H9 (cell line): Measurements from ENCODE around the gene GARNL3. TPM values are rescaled to one million over a fixed set of nuclear protein-coding genes. Genes with fewer than 3 reads are reported as not detected.
A peak's percentile ranks its signal among the peaks of the same experiment; 100 is the strongest.

Experiments used
- DNase-seq: peaks from one replicate; pipeline ENCODE4 v3.0.0-alpha.2; 2017
- H2AFZ ChIP-seq: one replicate; pipeline ENCODE4 v1.6.1; 2013; ENCODE audit warnings: mild to moderate bottlenecking, low read length, control low read depth, moderate library complexity
- H2AK5ac ChIP-seq: 2 replicates; pipeline ENCODE4 v1.6.1; 2013; ENCODE audit warnings: low read length, control low read depth, mixed read lengths; ENCODE audit not compliant: insufficient read length
- H2BK120ac ChIP-seq: one replicate; pipeline ENCODE4 v1.6.1; 2013; ENCODE audit warnings: low read depth, mild to moderate bottlenecking, low read length, control low read depth, inconsistent platforms; ENCODE audit not compliant: poor library complexity, severe bottlenecking
- H2BK12ac ChIP-seq: 2 replicates; pipeline ENCODE4 v1.6.1; 2013; ENCODE audit warnings: low read length, control low read depth, mixed read lengths, low read depth; ENCODE audit not compliant: insufficient read length
- H2BK15ac ChIP-seq: 2 replicates; pipeline ENCODE4 v1.6.1; 2013; ENCODE audit warnings: low read depth, low read length, control low read depth
- H2BK20ac ChIP-seq: one replicate; pipeline ENCODE4 v1.6.1; 2013; ENCODE audit warnings: low read depth, mild to moderate bottlenecking, low read length, control low read depth, inconsistent platforms; ENCODE audit not compliant: poor library complexity, severe bottlenecking
- H2BK5ac ChIP-seq: 2 replicates; pipeline ENCODE4 v1.6.1; 2013; ENCODE audit warnings: low read length, control low read depth, mixed read lengths; ENCODE audit not compliant: insufficient read length
- H3K14ac ChIP-seq: 2 replicates; pipeline ENCODE4 v1.6.1; 2013; ENCODE audit warnings: low read length, control low read depth; ENCODE audit not compliant: insufficient read depth
- H3K18ac ChIP-seq: 2 replicates; pipeline ENCODE4 v1.6.1; 2013; ENCODE audit warnings: low read depth, mild to moderate bottlenecking, mixed read lengths, low read length, control low read depth; ENCODE audit not compliant: insufficient read length
- H3K23ac ChIP-seq: 2 replicates; pipeline ENCODE4 v1.6.1; 2013; ENCODE audit warnings: low read length, control low read depth, mixed read lengths, low read depth; ENCODE audit not compliant: insufficient read length
- H3K23me2 ChIP-seq: 2 replicates; pipeline ENCODE4 v1.6.1; 2013; ENCODE audit warnings: low read depth, mild to moderate bottlenecking, mixed read lengths, low read length, control low read depth; ENCODE audit not compliant: insufficient read length, poor library complexity, severe bottlenecking
- H3K27ac ChIP-seq: 2 replicates; pipeline ENCODE4 v1.5.1; 2013; ENCODE audit warnings: low read length, control low read depth, mixed read lengths, low read depth; ENCODE audit not compliant: insufficient read length
- H3K27me3 ChIP-seq: 2 replicates; pipeline ENCODE4 v1.6.1; 2013; ENCODE audit warnings: low read length, control low read depth, inconsistent platforms; ENCODE audit not compliant: insufficient read depth
- H3K4ac ChIP-seq: 2 replicates; pipeline ENCODE4 v1.6.1; 2013; ENCODE audit warnings: low read depth, mild to moderate bottlenecking, control low read depth, inconsistent platforms, low read length, moderate library complexity
- H3K4me1 ChIP-seq: 2 replicates; pipeline ENCODE4 v1.6.1; 2013; ENCODE audit warnings: low read length, control low read depth, inconsistent platforms; ENCODE audit not compliant: insufficient read depth
- H3K4me2 ChIP-seq: 2 replicates; pipeline ENCODE4 v1.6.1; 2013; ENCODE audit warnings: low read length, control low read depth, mixed read lengths; ENCODE audit not compliant: insufficient read length, insufficient read depth
- H3K56ac ChIP-seq: 2 replicates; pipeline ENCODE4 v1.6.1; 2013; ENCODE audit warnings: low read depth, mild to moderate bottlenecking, mixed read lengths, low read length, control low read depth; ENCODE audit not compliant: insufficient read length
- H3K79me1 ChIP-seq: 2 replicates; pipeline ENCODE4 v1.6.1; 2013; ENCODE audit warnings: low read depth, mild to moderate bottlenecking, moderate library complexity, low read length, control low read depth, inconsistent platforms; ENCODE audit not compliant: insufficient read depth, poor library complexity, severe bottlenecking
- H3K79me2 ChIP-seq: 2 replicates; pipeline ENCODE4 v1.6.1; 2013; ENCODE audit warnings: low read length, control low read depth, inconsistent platforms; ENCODE audit not compliant: insufficient read depth
- H3K9ac ChIP-seq: 2 replicates; pipeline ENCODE4 v1.6.1; 2013; ENCODE audit warnings: low read length, control low read depth, mixed read lengths; ENCODE audit not compliant: insufficient read length; ENCODE audit errors: extremely low read depth
- H3K9me3 ChIP-seq: one replicate; pipeline ENCODE4 v1.6.1; 2013; ENCODE audit warnings: low read depth, low read length, inconsistent platforms; ENCODE audit not compliant: control insufficient read depth
- H3T11ph ChIP-seq: one replicate; pipeline ENCODE4 v1.6.1; 2013; ENCODE audit warnings: mild to moderate bottlenecking, low read length, control low read depth, inconsistent platforms
- H4K20me1 ChIP-seq: one replicate; pipeline ENCODE4 v1.6.1; 2013; ENCODE audit not compliant: control insufficient read depth, insufficient read length, insufficient read depth
- H4K5ac ChIP-seq: 2 replicates; pipeline ENCODE4 v1.6.1; 2013; ENCODE audit warnings: low read depth, mild to moderate bottlenecking, mixed read lengths, low read length, control low read depth; ENCODE audit not compliant: insufficient read length
- H4K8ac ChIP-seq: replicated peaks from 2 replicates; pipeline ENCODE4 v1.6.1; 2013; ENCODE audit warnings: low read length, control low read depth, mixed read lengths, low read depth; ENCODE audit not compliant: insufficient read length
- H4K91ac ChIP-seq: 2 replicates; pipeline ENCODE4 v1.6.1; 2013; ENCODE audit warnings: low read depth, mild to moderate bottlenecking, moderate library complexity, mixed read lengths, low read length, control low read depth; ENCODE audit not compliant: insufficient read length
- H3K27ac Mint-ChIP-seq, 3 experiments: 2 replicates in 2 of 3; 3 replicates in 1 of 3; pipeline ENCODE4 v1.8.0; 2020 to 2021; ENCODE audit warnings: mixed read lengths in 3 of 3, mild to moderate bottlenecking in 1 of 3, moderate library complexity in 1 of 3
- H3K27me3 Mint-ChIP-seq: 2 replicates; pipeline ENCODE4 v1.8.0; 2021; ENCODE audit warnings: low read depth, mild to moderate bottlenecking, moderate library complexity, mixed read lengths
- H3K36me3 Mint-ChIP-seq, 3 experiments: 2 replicates in 2 of 3; 3 replicates in 1 of 3; pipeline ENCODE4 v1.8.0; 2020 to 2021; ENCODE audit warnings: low read depth in 3 of 3, mixed read lengths in 3 of 3; ENCODE audit not compliant: insufficient read depth in 1 of 3
- H3K4me1 Mint-ChIP-seq, 2 experiments: 2 replicates each; pipeline ENCODE4 v1.8.0; 2020; ENCODE audit warnings: mixed read lengths in 2 of 2
- H3K4me3 Mint-ChIP-seq, 2 experiments: 2 replicates in 1 of 2; 3 replicates in 1 of 2; pipeline ENCODE4 v1.8.0; 2020 to 2021; ENCODE audit warnings: mild to moderate bottlenecking in 2 of 2, mixed read lengths in 2 of 2, moderate library complexity in 1 of 2
- H3K9me3 Mint-ChIP-seq, 2 experiments: 2 replicates in 1 of 2; 3 replicates in 1 of 2; pipeline ENCODE4 v1.8.0; 2020; ENCODE audit warnings: mild to moderate bottlenecking in 2 of 2, mixed read lengths in 2 of 2, moderate library complexity in 1 of 2
- CTCF ChIP-seq: fragments of 200-600 bp; sonication (generic); conservative IDR thresholded peaks from 3 replicates; pipeline ENCODE4 v1.8.0; 2021; ENCODE audit warnings: antibody characterized with exemption, mild to moderate bottlenecking
- WGBS: extraction: QIAGEN DNeasy Blood & Tissue Kit; methylation state at CpG from one replicate; pipeline ENCODE4 v1.1.7; 2013; ENCODE audit warnings: missing lambda C conversion rate, low lambda C conversion rate, mixed read lengths; ENCODE audit not compliant: insufficient read length; ENCODE audit errors: extremely low coverage; 5-methylcytosine and 5-hydroxymethylcytosine counted together
- total RNA-seq: library from RNA; stranded (reverse); gene quantifications from 2 replicates; pipeline ENCODE4 v1.2.1, GENCODE V29; 2021

GARNL3 gene
- total RNA-seq, 1 experiment from 2014 or later: 8.7 TPM

GRCh38 chr9:127426756-127427155 lies 162.2 kb downstream of the GARNL3 start:
- H3K23me2 ChIP-seq: peaks cover 12% of the 10 kb centered on the region
- peaks cover 8% of the 10 kb centered on the region; the same call in 1 of the 2 replicates for H3K79me2 ChIP-seq
- no peak for DNase-seq
- peaks cover 3% of the 10 kb centered on the region for H3K79me1 ChIP-seq
- H3K56ac ChIP-seq: no peak overlapping the region
- no peak overlapping the region for H2BK20ac ChIP-seq
- H3K14ac ChIP-seq: no peak overlapping the region
- H3K4me1 ChIP-seq: no peaks in the 10 kb centered on the region; the same call in 1 of the 2 replicates
- no peak overlapping the region for H3K9ac ChIP-seq
- Mint-ChIP-seq H3K27ac (no peak overlapping the region), H3K36me3 (peaks cover 13 to 42% (median 33%) of the 10 kb centered on the region in 3 experiments; a peak in 6 of 7 replicates), H3K27me3 (no peaks in the 10 kb centered on the region), H3K4me1 (peaks cover 17 to 20% of the 10 kb centered on the region in 2 experiments), H3K4me3 (peak overlapping the region; percentile 3 to 96; a peak in 1 of 5 replicates), H3K9me3 (no peaks in the 10 kb centered on the region)
- no peaks in the 10 kb centered on the region for H3K9me3 ChIP-seq
- no peak overlapping the region for H4K91ac ChIP-seq
- no peak overlapping the region for H3T11ph ChIP-seq
- H4K20me1 ChIP-seq: no peaks in the 10 kb centered on the region
- H2BK120ac ChIP-seq: no peak overlapping the region
- H4K5ac ChIP-seq: no peak overlapping the region
- no peak overlapping the region for H3K4ac ChIP-seq
- H2BK5ac ChIP-seq: no peak overlapping the region
- no peak overlapping the region for H2AK5ac ChIP-seq
- no peak overlapping the region for H2BK12ac ChIP-seq
- no peak overlapping the region for H4K8ac ChIP-seq
- no CpG with 5 or more reads among the region's 2 CpGs for WGBS
- no peak overlapping the region for H2BK15ac ChIP-seq
- H3K23ac ChIP-seq: no peak overlapping the region
- no peak overlapping the region for H3K18ac ChIP-seq
- no peak overlapping the region for H3K27ac ChIP-seq
- TF ChIP-seq CTCF: no peak
- no peak overlapping the region for H3K4me2 ChIP-seq
- H3K27me3 ChIP-seq: no peaks in the 10 kb centered on the region
- no peak overlapping the region for H2AFZ ChIP-seq
